Stimulated activated CD8-positive, alpha-beta memory T cell treated with anti-CD3 and anti-CD28 coated beads, Interleukin-4, amount 100 ng/mL, for 48 hours (primary cell): ENCODE measurements around the gene SPNS3.

Experiments used
- DNase-seq: peaks from one replicate; pipeline ENCODE4 v3.0.0-alpha.2; 2020

SPNS3 gene

DNA sequence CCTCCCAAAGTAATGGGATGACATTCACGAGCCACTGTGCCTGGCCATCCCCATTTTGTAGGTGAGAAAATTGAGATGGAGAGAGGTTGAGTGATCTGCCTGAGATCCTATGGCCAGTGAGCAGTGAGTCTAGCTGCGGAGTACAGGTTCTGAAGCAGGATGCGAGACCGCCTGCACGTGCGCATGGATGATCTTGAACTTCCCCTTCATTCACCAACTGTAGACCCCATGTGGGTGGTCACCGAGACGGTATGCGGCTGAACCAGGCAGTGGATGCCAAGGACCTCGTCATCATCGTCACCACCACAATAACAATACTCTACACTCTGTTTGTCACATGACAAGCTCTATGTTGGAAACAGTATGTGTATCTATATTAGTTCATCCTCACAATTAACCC, 6.2 kb upstream of the SPNS3 start:
- DNase-seq = no peak

- DNase-seq = no peak
Measured at GRCh38 chr17:4436381-4436780, 2.6 kb downstream of the SPNS3 start.

DNA sequence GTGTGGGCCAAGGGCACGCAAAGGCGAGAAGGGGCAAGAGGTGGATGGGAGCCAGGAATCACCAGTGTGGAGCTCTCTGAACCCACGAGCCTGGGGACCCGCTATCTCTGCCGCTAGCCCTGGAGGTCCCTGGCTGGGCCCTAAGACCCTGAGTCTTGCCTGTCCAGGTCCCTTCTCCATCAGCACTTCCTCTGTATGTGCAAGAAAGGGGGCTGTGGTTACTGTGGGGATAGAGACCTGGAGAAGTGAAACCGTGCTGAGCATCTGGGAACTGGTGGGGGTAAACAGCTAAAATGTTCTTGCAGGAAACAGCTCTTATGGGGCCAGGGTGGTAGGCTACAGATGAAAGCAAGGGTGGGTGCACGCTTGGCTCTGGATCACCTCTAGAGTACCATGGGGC, 3.1 kb downstream of the SPNS3 start:
- no peak for DNase-seq

DNA sequence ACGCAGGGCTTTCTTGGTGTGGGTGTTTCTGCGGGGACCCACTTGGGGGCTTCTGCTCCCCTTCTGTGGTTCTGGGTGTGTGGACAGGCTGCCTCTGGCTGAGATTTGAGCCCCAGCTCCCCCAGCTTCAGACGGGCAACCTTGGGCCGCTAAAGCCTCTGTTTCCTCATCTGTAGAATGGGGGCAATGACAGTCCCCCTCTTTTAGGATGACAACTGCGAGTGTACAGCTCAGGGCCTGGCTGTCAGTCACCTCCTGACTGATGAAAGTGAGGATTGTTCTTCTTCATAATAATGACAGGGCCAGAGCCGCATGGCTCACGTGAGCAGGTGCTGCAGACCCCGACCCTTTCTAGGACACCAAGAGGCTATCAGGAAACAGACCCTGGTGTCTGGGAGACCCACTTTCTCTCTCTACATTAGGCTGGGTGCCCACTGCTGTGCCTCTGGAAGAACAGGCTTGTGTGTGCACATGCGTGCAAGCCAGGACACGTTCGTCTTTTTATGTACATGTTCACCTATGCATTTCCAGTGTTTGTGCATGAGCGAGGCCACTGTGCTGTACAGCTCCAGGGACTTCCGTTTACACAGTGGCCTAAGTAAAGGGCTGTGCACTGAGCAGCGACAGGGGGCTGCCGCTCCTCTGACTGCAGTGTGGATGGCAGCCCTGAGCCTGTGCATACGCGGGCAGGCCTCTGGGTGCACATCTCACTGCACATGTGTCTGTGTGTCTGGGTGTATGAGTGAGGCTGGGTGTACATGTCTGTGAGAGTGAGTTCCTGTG, 4.6 kb downstream of the SPNS3 start:
- DNase-seq = no peak

- DNase-seq = no peak
Measured at GRCh38 chr17:4440021-4440420, 6.3 kb downstream of the SPNS3 start.

DNA sequence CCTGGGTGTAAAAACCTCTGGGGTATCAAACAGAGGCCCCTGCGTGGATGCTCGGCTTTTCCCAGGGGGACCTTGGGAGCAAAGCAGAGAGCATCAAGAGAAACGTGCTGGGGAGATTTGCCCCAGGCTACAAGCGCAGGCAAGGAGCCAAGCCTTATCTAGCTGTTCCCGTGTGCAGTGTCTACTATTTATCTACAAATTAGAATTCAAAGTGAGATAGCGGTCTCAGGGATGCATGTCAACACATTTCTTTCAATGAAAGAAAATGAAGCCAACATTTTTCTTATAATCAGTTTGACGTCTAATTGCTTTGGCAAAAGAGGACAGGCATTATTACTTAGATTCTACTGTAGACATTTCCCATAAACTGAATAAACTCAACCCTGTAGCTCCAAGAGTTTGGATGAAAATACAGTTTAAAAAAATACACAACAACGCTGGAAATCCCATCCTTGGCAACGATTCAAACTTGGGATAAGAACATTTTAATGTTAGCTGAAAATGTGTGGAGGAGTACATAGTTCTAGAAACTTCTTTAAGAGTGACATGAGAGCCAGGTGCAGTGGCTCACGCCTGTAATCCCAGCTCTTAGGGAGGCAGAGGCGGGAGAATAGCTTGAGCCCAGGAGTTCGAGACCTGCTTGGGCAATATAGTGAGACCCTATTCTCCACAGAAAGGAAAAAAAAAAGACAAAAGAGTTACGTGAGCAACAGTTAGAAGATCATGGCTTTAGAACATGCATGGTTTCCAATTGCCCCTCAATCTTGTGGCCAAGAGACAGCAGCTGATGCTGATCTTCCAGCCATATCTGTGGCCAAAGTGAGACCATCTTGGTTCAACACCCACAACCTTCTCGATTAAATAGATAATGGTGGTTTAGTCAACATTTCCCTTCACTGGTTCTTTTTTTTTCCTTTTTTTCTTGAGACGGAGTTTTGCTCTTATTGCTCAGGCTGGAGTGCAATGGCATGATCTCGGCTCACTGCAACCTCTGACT, 7.2 kb downstream of the SPNS3 start:
- no peak for DNase-seq

- no peak for DNase-seq
Measured at GRCh38 chr17:4442582-4442981, 8.8 kb downstream of the SPNS3 start.

GRCh38 chr17:4443476-4443875, 9.7 kb downstream of the SPNS3 start:
- no peak for DNase-seq

GRCh38 chr17:4444782-4445473, 11.2 kb downstream of the SPNS3 start:
- no peak for DNase-seq

DNA sequence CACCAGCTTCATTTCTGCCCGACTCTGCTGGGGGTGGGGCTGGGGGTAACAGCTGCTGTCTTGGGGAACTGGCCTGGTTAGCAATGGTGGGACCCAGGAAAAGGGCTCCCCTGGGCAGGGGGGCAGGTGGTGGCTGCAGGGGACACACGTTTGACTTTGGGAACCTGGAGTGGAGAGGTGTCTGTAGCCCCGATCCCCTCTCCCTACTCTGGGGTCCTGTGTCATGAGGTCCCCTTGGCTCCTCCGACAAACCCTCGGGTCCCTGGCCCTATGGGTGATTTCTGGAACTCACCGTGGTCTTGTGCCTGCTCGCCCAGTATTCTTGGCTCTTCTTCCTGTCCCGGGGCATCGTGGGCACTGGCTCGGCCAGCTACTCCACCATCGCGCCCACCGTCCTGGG, 12.0 kb downstream of the SPNS3 start:
- DNase-seq = no peak

DNA sequence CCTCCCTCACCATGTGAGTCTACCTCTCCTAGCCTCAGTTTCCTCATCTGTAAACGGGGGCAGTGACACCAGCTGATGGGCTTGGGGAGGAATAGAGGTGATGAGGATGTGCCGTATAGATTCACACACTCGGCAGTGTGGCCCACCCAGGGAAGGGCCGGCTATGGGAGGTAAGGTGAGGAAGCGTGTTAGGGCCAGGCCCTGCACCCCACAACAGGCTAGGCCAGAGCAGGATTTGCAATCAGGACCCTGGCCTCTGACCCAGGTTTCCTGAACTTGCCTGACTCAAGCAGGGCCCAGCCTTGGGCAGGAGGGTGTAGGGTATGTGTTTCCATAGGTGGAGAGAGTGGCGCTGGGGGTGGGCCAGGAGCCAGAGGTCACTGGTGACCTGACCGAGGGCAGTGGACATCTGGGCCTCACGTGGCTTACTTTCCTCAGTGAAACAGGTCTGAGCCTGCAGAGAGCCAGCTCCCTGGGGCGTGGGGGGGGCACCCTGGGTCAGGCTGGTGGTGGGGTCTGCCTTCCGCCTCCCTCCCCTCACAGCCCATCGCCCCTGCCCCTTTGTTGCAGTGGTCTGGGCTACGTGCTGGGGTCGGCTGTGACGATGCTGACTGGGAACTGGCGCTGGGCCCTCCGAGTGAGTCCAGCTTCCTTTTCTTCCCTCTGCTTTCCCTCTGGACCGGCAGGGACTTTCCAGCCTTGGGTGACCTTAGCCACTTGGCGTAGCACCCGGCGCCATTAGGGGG, 12.8 kb downstream of the SPNS3 start:
- no peak for DNase-seq

GRCh38 chr17:4448197-4448980, 14.6 kb downstream of the SPNS3 start:
- DNase-seq = no peak

GRCh38 chr17:4449736-4450135, 16.0 kb downstream of the SPNS3 start:
- DNase-seq = no peak

- no peak for DNase-seq
Measured at GRCh38 chr17:4450710-4451316, 17.1 kb downstream of the SPNS3 start.

DNA sequence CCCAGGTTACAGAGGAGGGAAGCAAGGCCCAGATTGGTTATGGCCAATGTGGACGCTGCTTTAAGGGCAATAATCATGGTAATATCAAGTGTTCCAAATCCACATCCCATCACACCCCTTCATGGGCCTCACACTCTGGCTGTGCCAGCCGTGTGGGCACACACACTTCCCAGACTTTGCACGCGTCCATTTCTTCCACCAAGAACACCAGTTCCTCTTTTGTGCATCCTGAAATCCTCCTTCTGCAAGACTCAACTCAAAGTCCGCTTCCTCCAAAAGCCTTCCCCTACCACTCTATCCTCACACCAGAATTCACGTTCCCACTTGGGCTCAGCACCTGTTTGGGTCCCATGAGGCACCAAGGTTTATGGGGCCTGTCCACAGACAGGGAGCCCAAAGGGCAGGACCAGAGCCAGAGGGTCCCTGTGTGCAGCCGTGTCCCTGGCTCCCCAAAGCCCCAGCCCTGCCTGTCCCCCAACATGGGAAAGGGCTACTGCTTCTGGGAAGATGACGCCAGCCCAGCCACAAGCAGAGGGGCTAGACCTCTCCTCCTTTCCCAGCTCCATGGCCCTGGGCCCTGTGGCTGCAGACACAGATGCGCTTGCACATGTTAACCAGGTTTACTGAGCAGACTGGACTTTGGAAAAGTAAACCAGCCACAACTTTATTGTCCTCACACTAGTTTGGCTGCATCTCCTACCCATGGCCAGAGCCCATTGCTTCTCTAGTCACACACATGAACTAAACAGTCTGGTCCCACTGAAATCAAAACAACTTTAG, 20.3 kb downstream of the SPNS3 start:
- DNase-seq = no peak

DNA sequence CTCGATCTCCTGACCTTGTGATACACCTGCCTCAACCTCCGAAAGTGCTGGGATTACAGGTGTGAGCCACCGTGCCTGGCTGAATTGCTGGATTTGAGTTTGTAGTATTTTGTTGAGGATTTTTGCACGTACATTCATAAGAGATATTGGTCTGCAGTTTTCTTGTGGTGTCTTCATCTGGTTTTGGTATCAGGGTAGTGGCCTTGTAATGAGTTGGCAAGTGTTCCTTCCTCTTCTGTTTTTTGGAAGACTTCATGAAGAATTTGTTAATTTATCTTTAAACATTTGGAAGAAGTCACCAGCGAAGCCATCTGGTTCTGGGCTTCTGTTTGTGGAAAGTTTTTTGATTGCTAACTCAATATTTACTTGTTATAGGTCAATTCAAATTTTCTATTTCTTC, 26.9 kb downstream of the SPNS3 start:
- DNase-seq = no peak

- no peak for DNase-seq
Measured at GRCh38 chr17:4463818-4464476, 30.2 kb downstream of the SPNS3 start.

DNA sequence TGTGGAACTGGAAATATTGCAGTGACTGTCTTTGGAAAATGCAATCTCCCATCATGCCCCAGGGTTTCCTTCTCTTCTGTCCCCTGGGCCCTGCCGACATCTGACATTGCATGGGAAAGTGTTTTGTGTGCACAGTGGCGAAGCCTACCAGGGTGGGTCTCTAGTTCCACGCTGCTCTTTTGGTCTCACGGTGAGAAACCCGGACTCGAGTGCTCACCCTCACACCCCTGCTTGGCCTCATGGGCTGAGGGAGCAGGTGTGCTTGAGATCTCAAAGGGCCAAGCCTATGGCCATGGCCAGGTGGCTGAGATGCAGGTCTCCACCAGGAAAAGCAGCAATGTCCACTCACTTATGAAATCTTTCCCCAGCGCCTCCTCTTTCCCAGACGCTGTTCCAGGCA, 32.0 kb downstream of the SPNS3 start:
- DNase-seq = no peak

- DNase-seq = no peak
Measured at GRCh38 chr17:4467287-4467686, 33.5 kb downstream of the SPNS3 start.

- DNase-seq = no peak
Measured at GRCh38 chr17:4469552-4469951, 35.8 kb downstream of the SPNS3 start.
